Right lobe of liver (tissue), 4 donors: ENCODE data around the gene PTK7.

ENCODE experiments used
- POLR2A ChIP-seq: fragments of 450-650 bp; IDR thresholded peaks from one replicate; pipeline ENCODE4 v1.6.1; 2017; ENCODE audit warnings: antibody characterized with exemption, mild to moderate bottlenecking
- TF ChIP-seq, protein P1 (sequence below), 4 donors: fragments of 200-600 bp in 3 of 4; fragments of 450-650 bp in 1 of 4; IDR thresholded peaks; one replicate each; pipeline versions ENCODE4 v1.5.1 to v1.8.0; 2016 to 2022; ENCODE audit warnings: antibody characterized with exemption in 4 of 4, mild to moderate bottlenecking in 2 of 4
- donor health status: DM: no; HTN: no; CAD: no.
- donor health status: DM: no; HTN: no; CAD: no.
- donor health status: DM: no; HTN: yes; CAD: no.

DNA sequence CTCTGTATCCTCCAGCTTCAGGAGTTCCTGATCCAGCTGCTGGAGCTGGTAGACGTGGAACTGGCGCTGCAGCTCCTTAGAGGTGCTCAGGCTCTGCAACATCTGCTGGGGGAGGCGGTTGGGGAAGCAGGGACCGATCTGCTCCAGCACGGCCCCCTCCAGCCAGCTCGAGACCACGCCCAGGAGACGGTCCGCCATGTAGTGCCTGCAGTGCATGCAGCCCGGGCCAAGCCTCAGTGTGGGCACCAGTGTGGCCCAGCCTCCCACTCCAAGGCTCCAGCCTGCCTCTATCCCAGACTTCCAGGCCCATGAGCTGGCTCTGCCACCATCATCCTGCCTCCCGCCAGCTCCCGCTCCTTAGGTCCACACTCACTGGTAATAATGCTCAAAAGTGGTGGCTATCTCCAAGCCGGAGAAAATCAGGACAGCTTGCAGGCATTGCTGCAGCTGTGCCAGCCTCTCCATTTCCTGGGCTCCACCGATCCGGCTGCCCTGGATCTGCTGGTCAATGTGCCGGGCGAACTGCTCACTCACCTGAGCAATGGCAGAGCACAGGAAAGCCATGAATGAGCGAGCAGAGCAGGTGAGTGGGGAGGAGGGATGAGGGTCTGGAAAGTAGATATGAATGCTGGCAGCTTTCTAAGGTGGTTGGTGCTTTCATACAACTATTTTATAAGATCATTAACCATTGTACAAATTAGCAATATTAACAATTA lies 35.4 kb upstream of the PTK7 start:
- TF ChIP-seq, protein P1, sequence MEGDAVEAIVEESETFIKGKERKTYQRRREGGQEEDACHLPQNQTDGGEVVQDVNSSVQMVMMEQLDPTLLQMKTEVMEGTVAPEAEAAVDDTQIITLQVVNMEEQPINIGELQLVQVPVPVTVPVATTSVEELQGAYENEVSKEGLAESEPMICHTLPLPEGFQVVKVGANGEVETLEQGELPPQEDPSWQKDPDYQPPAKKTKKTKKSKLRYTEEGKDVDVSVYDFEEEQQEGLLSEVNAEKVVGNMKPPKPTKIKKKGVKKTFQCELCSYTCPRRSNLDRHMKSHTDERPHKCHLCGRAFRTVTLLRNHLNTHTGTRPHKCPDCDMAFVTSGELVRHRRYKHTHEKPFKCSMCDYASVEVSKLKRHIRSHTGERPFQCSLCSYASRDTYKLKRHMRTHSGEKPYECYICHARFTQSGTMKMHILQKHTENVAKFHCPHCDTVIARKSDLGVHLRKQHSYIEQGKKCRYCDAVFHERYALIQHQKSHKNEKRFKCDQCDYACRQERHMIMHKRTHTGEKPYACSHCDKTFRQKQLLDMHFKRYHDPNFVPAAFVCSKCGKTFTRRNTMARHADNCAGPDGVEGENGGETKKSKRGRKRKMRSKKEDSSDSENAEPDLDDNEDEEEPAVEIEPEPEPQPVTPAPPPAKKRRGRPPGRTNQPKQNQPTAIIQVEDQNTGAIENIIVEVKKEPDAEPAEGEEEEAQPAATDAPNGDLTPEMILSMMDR (IDR thresholded peaks at IDR 0.05) = no peak
- no peak for TF ChIP-seq POLR2A
